HG03342 (cell line): ENCODE measurements around the gene LINGO3.
A peak's percentile ranks its signal among the peaks of the same experiment; 100 is the strongest.
"Not testable (repeated sequence)": the region's sequence is repeated elsewhere in the genome, so short reads cannot be mapped to it uniquely, and the experiment has no call there.

Experiments
- ATAC-seq: cut with Tn5 transposase; IDR thresholded peaks from one replicate; pipeline ENCODE4 v1.9.1; 2021; ENCODE audit warnings: mild to moderate bottlenecking, moderate library complexity; ENCODE audit not compliant: unreplicated experiment

LINGO3 gene

DNA sequence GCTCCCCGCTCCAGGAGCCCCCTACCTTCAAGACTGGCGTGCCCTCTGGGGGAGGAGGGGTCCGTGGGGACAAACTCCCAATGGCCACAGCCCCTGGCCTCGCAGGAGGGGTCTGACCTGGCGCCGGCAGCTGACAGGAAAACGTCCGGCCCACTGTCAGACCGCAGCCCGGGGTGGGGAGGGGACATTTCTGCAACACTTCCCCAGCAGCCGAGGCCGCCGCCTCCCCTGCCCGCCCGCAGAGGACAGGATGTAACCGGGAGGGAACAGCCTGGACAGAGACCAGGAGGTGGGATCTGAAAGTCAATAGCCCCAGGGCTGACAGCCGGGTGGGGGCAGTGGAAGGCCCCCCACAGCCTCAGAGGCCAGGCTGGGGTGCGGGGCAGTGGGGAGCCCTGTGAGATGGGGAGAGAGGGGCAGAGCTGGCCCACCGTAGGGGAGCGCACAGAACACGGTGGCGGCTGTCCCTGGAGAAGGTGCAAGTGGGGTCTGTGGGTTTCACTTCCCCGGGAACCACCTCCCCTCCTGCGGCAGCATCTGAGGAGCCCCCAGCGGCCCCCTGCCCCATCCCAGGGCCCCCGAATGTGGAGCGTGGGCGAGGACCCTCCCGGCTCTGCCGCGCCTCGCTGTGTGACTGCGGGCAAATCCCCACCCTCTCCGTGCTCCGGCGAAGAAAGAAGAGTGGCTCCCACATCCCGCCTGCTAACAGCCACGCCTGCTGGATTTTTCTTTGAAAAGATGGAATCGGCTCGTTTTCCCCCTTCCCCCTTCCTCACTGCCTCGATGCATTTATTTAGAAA is 25.7 kb downstream of the LINGO3 start, which contains the start of gene PEAK3:
TSS of gene PEAK3 (minus strand) at position 114 of the 800 bp plus-strand sequence. CDS start 1,244 bp downstream, outside the sequence.
- no peak for ATAC-seq

DNA sequence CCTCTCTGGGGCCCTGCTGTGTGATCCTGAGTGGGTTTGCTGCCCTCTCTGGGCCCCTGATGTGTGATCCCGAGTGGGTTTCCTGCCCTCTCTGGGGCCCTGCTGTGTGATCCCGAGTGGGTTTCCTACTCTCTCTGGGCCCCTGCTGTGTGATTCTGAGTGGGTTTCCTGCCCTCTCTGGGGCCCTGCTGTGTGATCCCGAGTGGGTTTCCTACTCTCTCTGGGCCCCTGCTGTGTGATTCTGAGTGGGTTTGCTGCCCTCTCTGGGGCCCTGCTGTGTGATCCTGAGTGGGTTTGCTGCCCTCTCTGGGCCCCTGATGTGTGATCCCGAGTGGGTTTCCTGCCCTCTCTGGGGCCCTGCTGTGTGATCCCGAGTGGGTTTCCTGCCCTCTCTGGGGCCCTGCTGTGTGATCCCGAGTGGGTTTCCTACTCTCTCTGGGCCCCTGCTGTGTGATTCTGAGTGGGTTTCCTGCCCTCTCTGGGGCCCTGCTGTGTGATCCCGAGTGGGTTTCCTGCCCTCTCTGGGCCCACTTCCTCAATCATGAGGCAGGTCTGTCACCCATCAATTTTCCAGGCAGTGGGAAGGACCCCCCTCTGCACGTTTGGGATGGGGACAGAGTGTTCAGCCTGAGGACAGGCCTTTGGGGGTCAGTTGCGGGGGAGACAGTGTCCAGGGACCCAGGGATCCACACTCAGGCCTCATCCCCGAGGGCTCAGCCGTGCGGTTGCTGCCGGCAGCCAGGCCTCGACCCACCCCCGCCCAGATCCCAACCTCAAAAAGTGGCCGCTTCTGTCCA is 26.5 kb downstream of the LINGO3 start:
- not testable (repeated sequence) for ATAC-seq

DNA sequence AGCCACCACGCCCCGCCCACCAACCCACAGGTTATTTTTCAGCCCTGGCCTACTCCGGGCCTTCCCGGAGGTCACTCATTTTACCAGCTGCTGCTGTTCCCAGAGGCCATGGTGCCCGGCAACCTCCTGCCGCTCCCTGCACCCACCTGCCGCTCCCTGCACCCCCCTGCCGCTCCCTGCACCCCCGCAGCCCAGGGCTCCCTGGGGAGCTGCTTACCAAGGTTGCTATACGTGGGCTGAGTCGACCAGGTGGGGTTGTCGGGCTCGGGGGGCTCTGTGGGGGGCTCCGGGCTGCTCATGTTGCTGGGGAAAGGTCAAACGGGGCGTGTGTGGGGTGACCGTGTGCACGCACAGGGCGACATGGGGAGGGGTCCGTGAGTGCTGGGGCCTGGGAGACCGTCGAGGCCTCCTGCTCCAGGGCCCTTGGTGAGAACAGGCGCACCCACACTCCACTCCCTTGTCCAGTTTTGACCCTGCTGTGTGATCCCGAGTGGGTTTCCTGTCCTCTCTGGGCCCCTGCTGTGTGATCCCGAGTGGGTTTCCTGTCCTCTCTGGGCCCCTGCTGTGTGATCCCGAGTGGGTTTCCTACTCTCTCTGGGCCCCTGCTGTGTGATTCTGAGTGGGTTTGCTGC is 27.2 kb downstream of the LINGO3 start:
- ATAC-seq = no peak

DNA sequence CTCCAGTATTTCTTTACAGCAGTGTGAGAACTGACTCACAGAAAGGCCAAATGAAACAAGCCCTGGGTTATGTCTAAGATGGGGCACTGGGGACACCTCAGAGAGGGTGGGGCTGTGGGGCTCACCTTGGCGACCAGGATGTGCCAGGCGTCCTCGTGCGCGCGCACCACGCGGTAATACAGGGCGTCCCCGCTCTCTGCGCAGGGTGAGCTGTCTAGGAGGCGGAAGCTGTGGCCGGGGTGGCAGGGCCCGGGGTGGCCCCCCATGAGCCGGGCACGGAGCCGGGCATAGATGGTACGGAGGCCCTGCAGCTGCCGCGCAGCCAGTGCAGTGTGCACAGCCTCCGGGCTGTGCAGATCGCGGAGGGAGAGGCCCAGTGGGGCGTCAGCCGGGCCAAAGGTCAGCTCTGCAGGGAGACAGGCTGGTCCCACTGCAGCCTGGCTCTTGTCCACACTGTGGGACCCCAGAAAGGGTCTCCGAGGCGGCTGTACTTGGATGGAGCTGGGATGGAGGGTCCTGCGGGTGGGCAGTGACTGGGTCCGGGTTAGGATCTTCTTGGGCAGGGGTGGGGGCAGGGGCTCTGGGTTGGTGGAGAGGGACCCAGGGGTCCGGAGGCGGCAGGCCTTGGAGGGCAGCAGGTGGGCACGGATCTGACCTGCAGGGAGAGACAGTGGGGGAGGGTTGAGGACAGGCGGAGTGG is 29.3 kb downstream of the LINGO3 start:
- ATAC-seq = no peak

DNA sequence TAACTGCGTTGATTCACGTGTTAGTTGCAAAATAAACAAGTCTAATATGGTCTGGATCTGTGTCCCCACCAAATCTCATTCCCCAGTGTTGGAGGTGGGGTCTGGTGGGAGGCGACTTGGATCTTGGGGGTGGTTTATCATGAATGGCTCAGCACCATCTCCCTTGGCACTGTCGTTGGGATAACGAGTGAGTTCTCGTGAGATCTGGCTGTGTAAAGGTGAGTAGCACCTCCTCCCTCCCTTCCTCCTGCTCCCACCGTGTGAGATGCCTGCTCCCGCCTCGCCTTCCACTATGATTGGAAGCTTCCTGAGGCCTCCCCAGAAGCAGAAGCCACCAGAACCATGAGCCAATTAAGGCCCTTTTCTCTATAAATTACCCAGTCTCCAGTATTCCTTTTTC is 30.8 kb downstream of the LINGO3 start:
- ATAC-seq = no peak

DNA sequence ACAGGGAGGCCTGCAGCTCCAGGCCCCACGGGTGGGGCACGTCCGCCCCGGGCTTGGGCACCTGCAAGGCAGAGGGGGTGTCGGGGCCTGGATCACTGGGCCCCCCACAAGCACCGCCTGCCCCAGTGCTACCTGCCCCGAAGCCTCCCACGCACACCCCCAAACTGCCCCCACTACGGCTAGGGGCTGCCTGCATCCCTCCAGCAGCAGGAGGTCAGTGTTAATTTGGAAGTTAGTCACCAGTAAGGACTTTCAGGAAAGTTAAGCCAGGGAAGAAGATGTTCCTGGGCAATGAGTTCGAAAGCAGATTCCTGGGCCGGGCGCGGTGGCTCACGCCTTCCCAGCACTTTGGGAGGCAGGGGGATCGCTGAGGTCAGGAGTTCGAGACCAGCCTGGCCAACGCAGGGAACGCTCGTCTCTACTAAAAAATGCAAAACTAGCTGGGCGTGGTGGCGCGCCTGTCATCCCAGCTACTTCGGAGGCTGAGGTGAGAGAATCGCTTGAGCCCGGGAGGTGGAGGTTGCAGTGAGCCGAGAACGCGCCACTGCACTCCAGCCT is 31.4 kb downstream of the LINGO3 start:
- ATAC-seq = no peak

DNA sequence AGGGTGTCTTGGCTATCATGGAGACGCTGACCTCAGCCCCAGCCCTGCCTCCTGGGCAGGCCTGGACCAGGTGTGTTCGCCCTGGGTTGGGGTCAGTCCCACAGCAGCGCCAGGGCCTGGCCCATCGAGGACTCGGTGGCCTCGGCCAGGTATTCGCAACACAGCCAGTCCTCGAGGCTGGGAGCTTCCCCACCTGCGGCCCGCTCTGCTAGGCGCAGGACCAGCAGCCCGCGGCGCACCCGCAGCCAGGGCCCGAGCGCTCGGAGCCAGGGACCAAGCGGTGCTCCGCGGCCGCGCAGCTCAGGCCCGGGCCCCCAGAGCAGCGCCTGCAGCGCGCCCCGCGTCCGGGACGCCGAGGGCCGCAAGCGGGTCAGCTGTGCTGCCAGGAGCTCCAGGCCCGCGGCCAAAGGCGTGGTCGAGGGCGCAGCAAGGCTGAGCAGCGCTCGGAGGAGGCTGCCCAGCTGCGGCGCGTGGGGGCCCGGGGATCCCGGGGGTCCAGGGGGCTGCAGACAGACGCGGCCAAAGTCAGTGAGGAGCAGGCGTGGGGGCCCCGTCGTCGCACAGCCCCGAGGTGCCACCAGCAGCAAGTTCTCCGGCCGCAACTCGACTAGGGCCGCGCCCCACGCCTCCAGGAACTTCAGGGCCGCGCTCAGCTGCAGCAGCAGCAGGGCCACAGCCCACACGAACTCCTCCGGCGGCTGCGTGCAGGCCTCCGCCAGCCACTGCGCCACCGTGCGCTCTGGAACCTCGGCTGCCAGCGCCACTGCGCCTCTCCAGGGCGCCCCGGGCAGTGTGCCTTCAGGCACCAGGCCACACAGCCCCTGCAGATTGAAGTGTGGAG is 32.1 kb downstream of the LINGO3 start:
- ATAC-seq = no peak

DNA sequence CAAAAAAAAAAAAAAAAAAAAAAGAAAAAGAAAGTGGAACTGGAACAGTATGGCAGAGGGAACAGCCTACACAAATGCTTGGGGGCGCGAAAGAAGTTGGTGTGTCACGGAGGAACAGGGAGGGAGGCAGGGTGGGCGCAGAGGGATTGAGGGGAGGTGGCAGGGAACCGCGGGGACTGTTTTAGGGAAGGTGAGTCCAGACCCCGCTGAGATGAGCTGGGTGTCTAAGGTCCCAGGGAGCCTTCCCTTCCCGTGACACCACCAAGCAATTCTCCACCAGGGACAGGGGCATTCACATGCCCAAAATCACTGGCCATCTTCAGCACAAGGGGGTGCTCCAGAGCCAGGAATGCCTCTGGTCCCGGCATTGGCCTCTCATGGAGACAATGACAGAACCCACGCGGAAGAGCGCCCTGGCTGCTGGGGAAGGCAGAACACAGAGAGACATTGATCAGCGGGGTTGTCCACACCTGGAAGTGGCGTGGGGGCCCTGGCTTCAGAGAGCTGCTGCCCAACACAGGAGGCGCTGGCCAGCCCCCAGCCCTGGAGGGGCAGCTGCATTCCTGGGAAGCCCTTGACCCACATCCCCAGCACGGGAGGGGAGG is 32.9 kb downstream of the LINGO3 start:
- ATAC-seq = no peak

DNA sequence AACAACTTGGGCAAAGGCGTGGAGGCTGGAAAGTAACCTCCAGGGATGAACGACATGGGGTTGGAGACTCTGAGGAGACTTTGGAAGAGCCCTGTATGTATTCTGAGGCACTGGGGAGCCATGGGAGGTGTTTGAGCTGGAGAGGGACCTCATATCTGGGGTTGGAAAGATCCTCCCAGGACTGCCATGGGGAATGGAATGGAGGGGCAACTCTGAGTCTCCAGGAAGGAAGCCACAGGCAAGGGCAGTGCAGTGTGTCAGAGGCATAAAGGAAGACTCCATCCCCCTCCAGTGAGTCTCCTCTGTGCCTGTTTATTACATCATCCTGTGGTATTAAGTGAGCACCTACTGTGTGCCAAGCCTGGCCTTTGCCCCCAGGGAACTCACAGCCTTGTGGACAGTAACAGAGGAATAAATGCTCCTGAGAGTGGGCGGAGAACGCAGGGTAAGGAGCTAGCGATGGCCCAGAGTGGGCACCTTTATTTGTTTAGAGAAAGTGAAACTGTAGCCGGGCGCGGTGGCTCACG is 33.7 kb downstream of the LINGO3 start:
- ATAC-seq = no peak

DNA sequence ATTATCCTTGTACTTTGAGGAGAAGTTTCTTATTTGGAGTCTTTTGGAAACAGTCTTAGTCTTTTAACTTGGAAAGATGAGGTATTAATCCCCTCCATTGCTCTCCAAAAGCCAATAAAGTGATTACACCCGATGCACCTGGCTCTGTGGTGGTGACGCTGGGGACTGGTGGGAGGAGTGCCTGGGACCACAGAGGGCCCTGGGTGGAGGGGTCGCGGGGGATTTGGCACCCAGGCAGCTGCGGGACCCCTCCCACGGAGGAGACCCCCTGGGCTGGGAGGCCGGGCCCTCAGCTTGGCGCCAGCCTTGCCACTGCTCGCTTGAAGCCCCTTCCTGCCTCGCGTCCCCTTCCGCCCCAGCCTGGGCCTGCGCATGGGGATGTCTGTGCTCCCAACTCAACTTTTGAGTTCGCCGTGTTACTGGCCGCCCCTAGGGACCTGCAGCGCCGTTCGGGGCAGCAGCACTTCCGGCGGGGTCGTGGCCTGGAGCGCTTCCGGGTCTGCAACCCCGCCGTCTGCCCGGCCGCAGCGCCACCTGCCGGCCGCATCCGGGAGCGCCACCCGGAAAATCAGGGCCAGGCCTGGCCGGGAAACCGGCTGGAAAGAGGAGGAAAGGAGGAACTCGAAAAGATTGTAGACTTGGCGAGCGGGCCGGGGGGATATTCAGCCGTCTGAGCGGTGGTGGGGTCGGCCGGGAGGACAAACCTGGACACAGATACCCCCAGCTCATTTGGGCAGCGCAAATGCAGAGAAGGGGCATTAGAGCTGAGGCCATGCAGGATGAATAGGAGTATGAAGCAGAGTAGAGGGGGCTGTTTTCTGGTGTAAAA is 34.4 kb downstream of the LINGO3 start:
- peak; percentile 37 for ATAC-seq

DNA sequence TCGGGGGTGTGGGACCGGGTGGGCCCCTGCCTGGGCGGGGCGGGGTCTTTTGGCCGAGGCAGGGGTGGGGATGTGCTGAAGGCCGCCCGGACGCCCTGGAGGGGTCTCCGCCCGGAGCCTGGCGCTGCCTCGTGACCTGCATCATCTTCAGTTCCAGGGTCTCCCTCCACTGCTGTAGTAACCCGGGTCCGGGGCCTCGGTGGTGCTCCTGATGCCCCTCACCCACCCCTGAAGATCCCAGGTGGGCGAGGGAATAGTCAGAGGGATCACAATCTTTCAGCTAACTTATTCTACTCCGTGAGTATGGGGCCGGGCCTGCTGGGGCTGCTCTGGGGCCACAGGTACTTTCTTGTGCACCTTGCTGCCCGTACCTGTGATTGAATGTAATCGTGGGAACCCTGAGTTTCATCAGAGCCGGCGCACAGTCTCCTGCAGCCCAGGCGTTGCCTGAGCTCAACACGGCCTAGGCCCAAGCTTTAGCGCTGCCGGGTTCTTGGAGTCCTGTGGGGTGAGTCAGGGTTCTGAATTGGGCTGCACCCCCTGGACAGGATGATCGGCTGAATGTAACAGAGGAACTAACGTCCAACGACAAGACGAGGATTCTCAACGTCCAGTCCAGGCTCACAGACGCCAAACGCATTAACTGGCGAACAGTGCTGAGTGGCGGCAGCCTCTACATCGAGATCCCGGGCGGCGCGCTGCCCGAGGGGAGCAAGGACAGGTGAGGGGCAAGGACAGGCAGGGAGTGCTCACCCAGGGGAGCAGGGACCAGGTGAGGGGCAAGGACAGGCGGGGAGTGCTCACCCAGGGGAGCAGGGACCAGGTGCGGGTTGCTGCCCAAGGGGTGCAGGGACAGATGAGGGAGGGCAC is 36.5 kb downstream of the LINGO3 start:
- no peak for ATAC-seq

DNA sequence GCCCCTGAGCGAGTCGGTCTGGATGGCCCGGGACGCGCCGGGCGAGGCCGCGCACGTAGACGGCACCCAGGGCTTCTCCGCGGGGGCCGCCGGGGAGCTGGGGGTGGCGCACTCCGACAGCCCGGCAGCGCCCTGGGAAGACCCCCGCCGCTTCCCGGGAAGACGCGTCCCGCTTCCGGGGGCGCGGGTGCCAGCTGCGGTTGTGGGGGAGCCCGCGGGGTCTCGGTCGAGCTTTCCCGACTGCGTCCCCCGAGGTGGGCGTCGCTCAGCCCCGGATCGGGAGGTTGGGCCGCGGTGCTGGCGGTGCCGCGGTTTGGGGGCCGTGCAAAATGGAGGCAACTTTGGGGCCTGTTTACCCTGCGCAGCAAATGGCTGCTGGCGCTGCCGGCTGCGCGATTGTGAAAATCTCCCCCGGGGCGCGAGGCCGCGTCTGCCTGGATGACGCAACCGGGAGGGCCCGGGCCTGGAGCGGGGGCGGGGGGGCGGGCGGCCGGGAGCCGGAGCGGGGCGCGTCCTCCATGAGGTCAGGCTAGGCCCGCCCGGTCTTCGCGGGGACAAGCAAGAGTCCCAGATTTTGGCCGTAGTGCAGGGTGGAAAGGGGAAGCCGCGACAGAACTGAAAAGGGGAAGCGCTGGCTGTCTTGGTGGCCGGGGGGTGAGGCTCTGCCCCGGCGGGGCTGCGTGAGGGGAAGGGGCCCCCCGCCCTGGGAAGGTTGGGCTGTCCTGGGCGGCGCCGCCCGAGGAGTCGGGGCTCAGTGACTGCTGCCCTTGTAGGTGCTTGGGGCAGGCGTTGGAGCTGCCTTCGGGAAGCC is 37.3 kb downstream of the LINGO3 start:
- ATAC-seq = no peak

DNA sequence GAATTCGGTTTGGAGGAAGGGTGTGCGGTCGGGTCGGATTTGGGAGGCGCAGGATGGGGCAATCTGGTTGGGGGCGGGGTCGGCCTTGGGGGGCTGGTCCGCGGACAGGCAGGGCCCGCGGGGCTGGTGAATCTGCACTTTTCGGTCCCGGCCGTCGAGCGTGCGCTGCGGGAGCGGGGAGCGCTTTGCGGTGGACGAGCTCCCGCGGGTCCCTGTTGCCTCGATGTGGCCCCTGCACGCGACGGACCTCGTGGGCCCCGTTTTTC is 37.9 kb downstream of the LINGO3 start:
- no peak for ATAC-seq

DNA sequence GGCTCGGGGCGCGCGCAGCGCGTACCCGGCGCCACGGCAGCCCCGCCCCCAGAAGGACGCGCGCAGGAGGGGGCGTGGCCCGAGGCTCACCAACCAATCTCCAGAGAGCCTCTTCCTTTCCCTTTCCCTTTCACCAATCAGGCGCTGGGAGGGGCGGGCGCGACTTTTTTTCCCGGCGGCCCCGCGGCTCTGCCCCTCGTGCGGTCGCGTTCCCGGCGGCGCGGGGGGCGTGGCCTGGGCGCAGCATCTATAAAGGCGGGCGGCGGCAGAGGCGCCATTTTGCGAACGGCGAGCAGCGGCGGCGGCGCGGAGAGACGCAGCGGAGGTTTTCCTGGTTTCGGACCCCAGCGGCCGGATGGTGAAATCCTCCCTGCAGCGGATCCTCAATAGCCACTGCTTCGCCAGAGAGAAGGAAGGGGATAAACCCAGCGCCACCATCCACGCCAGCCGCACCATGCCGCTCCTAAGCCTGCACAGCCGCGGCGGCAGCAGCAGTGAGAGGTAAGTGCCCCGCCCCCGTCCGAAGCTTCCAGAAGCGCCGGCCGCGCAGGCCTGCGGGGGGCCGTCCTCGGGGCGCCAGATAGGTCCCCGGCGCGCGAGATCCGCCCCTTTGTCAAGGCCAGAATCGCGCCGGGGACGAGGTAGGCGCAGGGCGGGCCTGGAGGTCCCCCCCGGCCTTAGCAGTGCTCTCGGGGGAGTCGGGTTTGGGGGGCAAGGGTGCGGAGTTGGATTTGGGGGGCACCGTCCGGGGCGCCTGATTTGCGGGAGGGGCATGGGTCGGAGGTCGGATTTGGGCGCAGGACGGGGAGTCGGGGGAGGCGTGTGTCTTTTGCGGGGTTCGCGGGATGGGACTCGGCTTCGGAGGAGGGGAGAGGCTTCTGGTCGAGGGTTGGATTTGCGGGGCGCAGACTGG is 38.5 kb downstream of the LINGO3 start:
- peak; percentile 47 for ATAC-seq

DNA sequence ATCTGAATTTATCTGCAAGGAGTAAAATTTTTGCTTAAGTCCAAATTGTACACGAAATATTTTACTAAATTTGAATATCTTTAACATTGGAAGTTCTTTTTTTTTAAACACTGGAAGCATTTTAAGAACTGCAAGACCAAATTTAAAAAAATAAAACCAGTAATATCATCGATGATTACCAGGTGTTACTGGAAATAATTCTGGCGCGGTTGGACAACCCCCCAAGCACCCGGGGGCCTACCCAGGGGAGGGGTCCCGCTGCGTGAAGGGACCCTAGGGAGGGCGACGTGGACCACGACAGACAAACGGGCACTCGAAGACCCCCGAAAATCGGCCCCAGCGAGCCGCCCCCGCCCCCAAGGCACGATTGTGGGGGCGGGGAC is 39.1 kb downstream of the LINGO3 start:
- no peak for ATAC-seq

DNA sequence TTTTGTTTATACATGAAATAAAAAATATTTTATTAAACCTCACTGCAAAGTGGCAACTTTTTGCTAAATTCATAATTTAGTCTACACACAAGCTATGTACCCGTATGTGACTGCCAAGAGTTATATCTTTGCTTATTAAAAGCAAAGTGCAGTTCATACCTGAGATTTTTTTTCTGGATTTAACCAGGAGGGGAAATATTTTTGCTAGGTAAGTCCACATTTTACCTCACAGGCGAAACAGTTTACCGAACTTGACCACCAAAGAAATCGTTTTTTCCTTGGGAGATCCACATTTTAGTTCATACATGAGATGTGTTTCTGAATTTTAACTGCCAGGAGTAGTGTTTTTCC is 39.5 kb downstream of the LINGO3 start:
- no peak for ATAC-seq
